Subcutaneous abdominal adipose tissue (tissue), 5 donors: ENCODE measurements around the gene LRRC25.
"Not testable (repeated sequence)": the region's sequence is repeated elsewhere in the genome, so short reads cannot be mapped to it uniquely, and the experiment has no call there.

Source experiments
- H3K27ac ChIP-seq: one replicate; pipeline ENCODE4 v1.7.0; 2013; ENCODE audit warnings: low read depth, mild to moderate bottlenecking, inconsistent platforms, low read length, moderate library complexity
- H3K27me3 ChIP-seq, 5 donors: one replicate each; pipeline ENCODE4 v1.7.0; 2013; ENCODE audit warnings: low read length in 5 of 5, inconsistent platforms in 1 of 5; ENCODE audit not compliant: control insufficient read depth in 5 of 5, insufficient read depth in 4 of 5
- H3K36me3 ChIP-seq, 5 donors: one replicate each; pipeline ENCODE4 v1.7.0; 2013; ENCODE audit warnings: low read length in 5 of 5; ENCODE audit not compliant: control insufficient read depth in 5 of 5, insufficient read depth in 5 of 5
- H3K4me1 ChIP-seq, 5 donors: one replicate each; pipeline ENCODE4 v1.7.0; 2013; ENCODE audit warnings: low read length in 5 of 5, mild to moderate bottlenecking in 3 of 5, moderate library complexity in 1 of 5; ENCODE audit not compliant: control insufficient read depth in 5 of 5, insufficient read depth in 5 of 5
- H3K4me3 ChIP-seq, 5 donors: one replicate each; pipeline ENCODE4 v1.7.0; 2013; ENCODE audit warnings: low read length in 5 of 5, low read depth in 1 of 5
- H3K9ac ChIP-seq, 5 donors: one replicate each; pipeline ENCODE4 v1.7.0; 2013; ENCODE audit warnings: low read length in 5 of 5, mild to moderate bottlenecking in 4 of 5, moderate library complexity in 3 of 5
- H3K9me3 ChIP-seq, 5 donors: one replicate each; pipeline ENCODE4 v1.7.0; 2013; ENCODE audit warnings: low read length in 5 of 5; ENCODE audit not compliant: control insufficient read depth in 5 of 5
- donor health status: healthy.
- donor health status: healthy.
- donor health status: healthy.
- donor health status: healthy.
- donor health status: healthy.

Gene LRRC25

GRCh38 chr19:18366021-18366435, 31.4 kb downstream of the LRRC25 start:
- Histone ChIP-seq H3K27me3 (no peaks in the 10 kb centered on the region), H3K36me3 (peaks cover 2 to 21% (median 7%) of the 10 kb centered on the region in 5 donors), H3K9me3 (no peaks in the 10 kb centered on the region), H3K9ac (peak overlapping the region in 2 of 5 donors; percentile 25 to 37), H3K27ac (peak overlapping the region; percentile 78), H3K4me3 (no peak overlapping the region), H3K4me1 (peaks cover 0 to 31% (median 27%) of the 10 kb centered on the region in 5 donors)

GRCh38 chr19:18364826-18365528, 32.4 kb downstream of the LRRC25 start:
- Histone ChIP-seq H3K36me3 (peaks cover 4 to 22% (median 8%) of the 10 kb centered on the region in 5 donors), H3K27ac (peak overlapping the region; percentile 78), H3K27me3 (no peaks in the 10 kb centered on the region), H3K4me3 (peak overlapping the region in 1 of 5 donors; percentile 34), H3K9ac (peak overlapping the region in 1 of 5 donors; percentile 20), H3K9me3 (no peaks in the 10 kb centered on the region), H3K4me1 (peaks cover 0 to 31% (median 26%) of the 10 kb centered on the region in 5 donors)

GRCh38 chr19:18364277-18364825, 33.1 kb downstream of the LRRC25 start:
- not testable (repeated sequence) for H3K9me3 ChIP-seq, H3K27me3 ChIP-seq
- peaks cover 0 to 30% (median 20%) of the 10 kb centered on the region in 5 donors for H3K4me1 ChIP-seq
- H3K36me3 ChIP-seq, result peaks cover 4 to 27% (median 12%) of the 10 kb centered on the region in 5 donors
- H3K27ac ChIP-seq, result peak overlapping the region; percentile 57
- H3K9ac ChIP-seq, result peak overlapping the region in 1 of 5 donors; percentile 45
- H3K4me3 ChIP-seq, result peak overlapping the region in 1 of 5 donors; percentile 34

GRCh38 chr19:18363787-18364186, 33.6 kb downstream of the LRRC25 start:
- peak overlapping the region in 1 of 5 donors; percentile 20 for H3K9ac ChIP-seq
- peaks cover 4 to 33% (median 16%) of the 10 kb centered on the region in 5 donors for H3K36me3 ChIP-seq
- H3K27me3 ChIP-seq, result no peaks in the 10 kb centered on the region
- H3K4me1 ChIP-seq, result peaks cover 0 to 30% (median 18%) of the 10 kb centered on the region in 5 donors
- no peaks in the 10 kb centered on the region for H3K9me3 ChIP-seq
- H3K27ac ChIP-seq, result peak overlapping the region; percentile 57
- no peak overlapping the region for H3K4me3 ChIP-seq

- Histone ChIP-seq H3K4me3 (no peak overlapping the region), H3K27ac (no peak overlapping the region), H3K4me1 (peaks cover 0 to 30% (median 18%) of the 10 kb centered on the region in 5 donors), H3K36me3 (peaks cover 4 to 39% (median 18%) of the 10 kb centered on the region in 5 donors), H3K9ac (peak overlapping the region in 1 of 5 donors; percentile 20), H3K27me3 (no peaks in the 10 kb centered on the region), H3K9me3 (no peaks in the 10 kb centered on the region)
These were observed 34.4 kb downstream of the LRRC25 start for GRCh38 chr19:18362934-18363542.

GRCh38 chr19:18361646-18362045, 35.8 kb downstream of the LRRC25 start:
- H3K27ac ChIP-seq, result no peak overlapping the region
- no peaks in the 10 kb centered on the region for H3K27me3 ChIP-seq
- H3K36me3 ChIP-seq, result peaks cover 4 to 53% (median 32%) of the 10 kb centered on the region in 5 donors
- H3K9ac ChIP-seq, result no peak overlapping the region
- H3K9me3 ChIP-seq, result peaks cover 3 to 8% (median 8%) of the 10 kb centered on the region in 5 donors
- no peak overlapping the region for H3K4me3 ChIP-seq
- peaks cover 0 to 30% (median 18%) of the 10 kb centered on the region in 5 donors for H3K4me1 ChIP-seq

- Histone ChIP-seq H3K27me3 (no peaks in the 10 kb centered on the region), H3K4me1 (no peaks in the 10 kb centered on the region), H3K36me3 (peaks cover 4 to 60% (median 32%) of the 10 kb centered on the region in 5 donors), H3K4me3 (no peak overlapping the region), H3K9me3 (peaks cover 3 to 8% (median 8%) of the 10 kb centered on the region in 5 donors), H3K27ac (no peak overlapping the region), H3K9ac (no peak overlapping the region)
These were observed 40.4 kb downstream of the LRRC25 start for GRCh38 chr19:18357041-18357440.

DNA sequence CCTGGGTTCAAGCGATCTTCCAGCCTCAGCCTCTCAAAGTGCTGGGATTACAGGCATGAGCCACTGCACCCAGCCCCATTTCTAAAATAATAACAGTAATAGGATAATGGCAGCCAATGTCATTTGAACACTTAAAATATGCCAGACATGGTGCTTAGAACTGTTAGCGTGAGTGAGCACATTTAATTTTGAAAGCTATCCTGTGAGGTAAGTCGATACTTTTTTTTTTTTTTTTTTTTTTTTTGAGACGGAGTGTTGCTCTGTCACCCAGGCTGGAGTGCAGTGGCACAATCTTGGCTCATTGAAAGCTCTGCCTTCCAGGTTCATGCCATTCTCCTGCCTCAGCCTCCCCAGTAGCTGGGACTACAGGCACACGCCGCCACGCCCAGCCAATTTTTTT, 42.7 kb downstream of the LRRC25 start:
- H3K4me3 ChIP-seq, H3K4me1 ChIP-seq, H3K9me3 ChIP-seq, H3K9ac ChIP-seq, H3K27me3 ChIP-seq, H3K27ac ChIP-seq: not testable (repeated sequence)
- H3K36me3 ChIP-seq, result peaks cover 0 to 53% (median 33%) of the 10 kb centered on the region in 5 donors

DNA sequence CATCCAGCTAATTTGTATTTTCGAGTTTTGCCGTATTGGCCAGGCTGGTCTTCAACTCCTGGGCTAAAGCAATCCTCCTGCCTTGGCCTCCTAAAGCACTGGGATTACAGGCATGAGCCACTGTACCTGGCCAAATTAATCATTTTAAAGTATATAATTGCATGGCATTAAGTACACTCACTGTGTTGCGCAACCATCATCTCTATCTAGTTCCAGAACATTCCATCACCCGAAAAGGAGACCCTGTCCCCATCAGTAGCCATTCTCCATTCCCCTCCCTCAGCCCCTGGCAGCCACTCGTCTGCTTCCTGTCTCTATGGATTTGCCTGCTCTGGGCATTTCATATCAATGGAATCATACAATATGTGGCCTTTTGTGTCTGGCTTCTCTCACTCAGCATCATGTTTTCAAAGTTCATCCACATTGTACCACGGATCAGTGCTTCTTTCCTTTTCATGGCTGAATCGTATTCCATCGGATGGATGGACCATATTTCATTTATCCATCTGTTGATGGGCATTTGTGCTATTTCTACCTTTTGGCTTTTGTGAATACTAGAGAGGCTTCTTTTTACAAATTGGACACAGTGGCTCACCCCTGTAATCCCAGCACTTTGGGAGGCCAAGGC, 43.9 kb downstream of the LRRC25 start:
- Histone ChIP-seq H3K9me3 (peaks cover 3 to 8% (median 8%) of the 10 kb centered on the region in 5 donors), H3K27me3 (no peaks in the 10 kb centered on the region), H3K9ac (no peak overlapping the region), H3K4me1 (no peaks in the 10 kb centered on the region), H3K27ac (no peak overlapping the region), H3K36me3 (peaks cover 0 to 41% (median 25%) of the 10 kb centered on the region in 5 donors), H3K4me3 (no peak overlapping the region)
